Stimulated activated CD8-positive, alpha-beta memory T cell treated with anti-CD3 and anti-CD28 coated beads, Interleukin-2, amount 100 ng/mL, for 1 hour (primary cell): ENCODE measurements around the gene B4GALT3.
A peak's percentile ranks its signal among the peaks of the same experiment; 100 is the strongest.

Source experiments
- DNase-seq, 2 donors: peaks; one replicate each; pipeline ENCODE4 v3.0.0-alpha.2; 2020; ENCODE audit warnings: low read depth in 2 of 2

B4GALT3 gene

GRCh38 chr1:161188381-161188780, 11.1 kb upstream of the B4GALT3 start:
- no peak for DNase-seq

- DNase-seq: no peak
Measured at GRCh38 chr1:161187311-161187710, 10.0 kb upstream of the B4GALT3 start.

GRCh38 chr1:161185732-161186311, 8.5 kb upstream of the B4GALT3 start:
- no peak for DNase-seq

GRCh38 chr1:161185282-161185682, 8.0 kb upstream of the B4GALT3 start:
- peak; percentile 44 to 55 for DNase-seq

GRCh38 chr1:161182214-161182613, 4.9 kb upstream of the B4GALT3 start:
- peak in 1 of 2 donors; percentile 30 for DNase-seq

GRCh38 chr1:161180639-161181038, 3.3 kb upstream of the B4GALT3 start:
- no peak for DNase-seq

- DNase-seq: no peak
Measured at GRCh38 chr1:161179698-161180097, 2.4 kb upstream of the B4GALT3 start.

- DNase-seq: no peak
Measured at GRCh38 chr1:161177936-161178244, 583 bp upstream of the B4GALT3 start.

- no peak for DNase-seq
Measured at GRCh38 chr1:161176468-161177111, 717 bp downstream of the B4GALT3 start.

GRCh38 chr1:161175771-161176453, 1.4 kb downstream of the B4GALT3 start:
- no peak for DNase-seq

GRCh38 chr1:161174911-161175310, 2.4 kb downstream of the B4GALT3 start:
- DNase-seq: no peak

GRCh38 chr1:161173711-161174110, 3.6 kb downstream of the B4GALT3 start:
- no peak for DNase-seq

- DNase-seq: no peak
Measured at GRCh38 chr1:161172776-161173376, 4.4 kb downstream of the B4GALT3 start.

- no peak for DNase-seq
Measured at GRCh38 chr1:161172349-161172748, 5.0 kb downstream of the B4GALT3 start.

- no peak for DNase-seq
Measured at GRCh38 chr1:161171696-161172095, 5.6 kb downstream of the B4GALT3 start.

- DNase-seq: no peak
Measured at GRCh38 chr1:161171191-161171590, 6.1 kb downstream of the B4GALT3 start.

GRCh38 chr1:161168906-161169305, 8.4 kb downstream of the B4GALT3 start:
- no peak for DNase-seq

- no peak for DNase-seq
Measured at GRCh38 chr1:161166669-161167548, 10.4 kb downstream of the B4GALT3 start.

- peak; percentile 72 to 84 for DNase-seq
Measured at GRCh38 chr1:161165742-161166668, 11.3 kb downstream of the B4GALT3 start, which contains the start of gene PPOX. Gene PPOX, plus strand, starts transcription at chr1:161166426. Its CDS starts 422 bp downstream, at chr1:161166848.

- no peak for DNase-seq
Measured at GRCh38 chr1:161164901-161165610, 12.3 kb downstream of the B4GALT3 start.
